ENCODE results near the gene PRKAR2B.
A peak's percentile ranks its signal among the peaks of the same experiment; 100 is the strongest.

The PRKAR2B gene

GRCh38 chr7:107164092-107164491, 119.6 kb downstream of the PRKAR2B start:
- WGBS (ENCODE audit: extremely low coverage, insufficient coverage, insufficient read length): no CpG with 5 or more reads among the region's 2 CpGs
- H3K9me3 ChIP-seq (ENCODE audit: insufficient read depth, low read depth, low read length): no peaks in the 10 kb centered on the region
- H2AFZ ChIP-seq (ENCODE audit: insufficient read depth, low read length, poor library complexity): no peak overlapping the region
- no peaks in the 10 kb centered on the region for H3K79me2 ChIP-seq (ENCODE audit: control insufficient read depth, insufficient read depth, low read length, poor library complexity)
- H4K12ac ChIP-seq (ENCODE audit: low read depth, low read length): no peak overlapping the region
- H3K4me3 ChIP-seq (ENCODE audit: low read depth, low read length): no peak overlapping the region
- no peak overlapping the region for H3K4ac ChIP-seq (ENCODE audit: low read depth, low read length)
- no peak overlapping the region for H4K91ac ChIP-seq (ENCODE audit: low read depth, low read length)
- H3K18ac ChIP-seq (ENCODE audit: low read length): no peak overlapping the region
- no peak for DNase-seq
- no peaks in the 10 kb centered on the region for H3K27me3 ChIP-seq (ENCODE audit: insufficient read depth, low read length)
- H3K4me2 ChIP-seq (ENCODE audit: low read length): no peak overlapping the region
- H3K36me3 ChIP-seq (ENCODE audit: control insufficient read depth in 1 of 2, insufficient read depth in 2 of 2, low read length in 2 of 2): no peaks in the 10 kb centered on the region
- no peak overlapping the region for H2BK5ac ChIP-seq (ENCODE audit: low read depth, low read length, poor library complexity)
- no peak overlapping the region for H2BK12ac ChIP-seq (ENCODE audit: low read length)
- no peak overlapping the region for H4K8ac ChIP-seq (ENCODE audit: low read depth, low read length)
- no peak overlapping the region for H3K14ac ChIP-seq (ENCODE audit: low read length)
- no peak overlapping the region for H2BK120ac ChIP-seq (ENCODE audit: insufficient read depth, low read length, poor library complexity)
- H3K23ac ChIP-seq (ENCODE audit: low read length): no peak overlapping the region
- H2AK5ac ChIP-seq (ENCODE audit: low read length): no peak overlapping the region
- H3K79me1 ChIP-seq (ENCODE audit: low read length): peaks cover 3% of the 10 kb centered on the region
- no peak overlapping the region for H3K9ac ChIP-seq (ENCODE audit: low read length)
- H3K27ac ChIP-seq (ENCODE audit: low read depth, low read length): no peak overlapping the region
- no peaks in the 10 kb centered on the region for H3K4me1 ChIP-seq (ENCODE audit: control insufficient read depth in 1 of 2, insufficient read depth in 2 of 2, low read length in 2 of 2)

- no peaks in the 10 kb centered on the region for H3K79me2 ChIP-seq (ENCODE audit: control insufficient read depth, insufficient read depth, low read length, poor library complexity)
- H3K23ac ChIP-seq (ENCODE audit: low read length): no peak overlapping the region
- H3K4me1 ChIP-seq (ENCODE audit: control insufficient read depth in 1 of 2, insufficient read depth in 2 of 2, low read length in 2 of 2): no peaks in the 10 kb centered on the region
These were observed 120.8 kb downstream of the PRKAR2B start for GRCh38 chr7:107165341-107165740.

GRCh38 chr7:107166736-107167426, 122.4 kb downstream of the PRKAR2B start:
- Histone ChIP-seq H4K12ac (ENCODE audit: low read depth, low read length) (no peak overlapping the region), H4K91ac (ENCODE audit: low read depth, low read length) (no peak overlapping the region), H2BK5ac (ENCODE audit: low read depth, low read length, poor library complexity) (no peak overlapping the region), H2BK120ac (ENCODE audit: insufficient read depth, low read length, poor library complexity) (no peak overlapping the region), H3K79me2 (ENCODE audit: control insufficient read depth, insufficient read depth, low read length, poor library complexity) (peaks cover 5% of the 10 kb centered on the region), H3K27me3 (ENCODE audit: insufficient read depth, low read length) (no peaks in the 10 kb centered on the region), H2AFZ (ENCODE audit: insufficient read depth, low read length, poor library complexity) (no peak overlapping the region), H3K79me1 (ENCODE audit: low read length) (peaks cover 4% of the 10 kb centered on the region), H3K23ac (ENCODE audit: low read length) (no peak overlapping the region), H2BK12ac (ENCODE audit: low read length) (no peak overlapping the region), H3K4ac (ENCODE audit: low read depth, low read length) (no peak overlapping the region), H3K4me3 (ENCODE audit: low read depth, low read length) (no peak overlapping the region), H3K4me1 (ENCODE audit: control insufficient read depth in 1 of 2, insufficient read depth in 2 of 2, low read length in 2 of 2) (peaks cover 0 to 1% of the 10 kb centered on the region in 2 experiments), H3K36me3 (ENCODE audit: control insufficient read depth in 1 of 2, insufficient read depth in 2 of 2, low read length in 2 of 2) (no peaks in the 10 kb centered on the region), H3K27ac (ENCODE audit: low read depth, low read length) (no peak overlapping the region), H3K14ac (ENCODE audit: low read length) (no peak overlapping the region), H3K9ac (ENCODE audit: low read length) (no peak overlapping the region), H4K8ac (ENCODE audit: low read depth, low read length) (no peak overlapping the region), H3K4me2 (ENCODE audit: low read length) (no peak overlapping the region), H2AK5ac (ENCODE audit: low read length) (no peak overlapping the region), H3K18ac (ENCODE audit: low read length) (no peak overlapping the region), H3K9me3 (ENCODE audit: insufficient read depth, low read depth, low read length) (no peaks in the 10 kb centered on the region)
- DNase-seq: no peak
- no CpG with 5 or more reads among the region's 5 CpGs for WGBS (ENCODE audit: extremely low coverage, insufficient coverage, insufficient read length)

More at GRCh38 chr7:107165341-107165740, 120.8 kb downstream of the PRKAR2B start:
- Histone ChIP-seq H4K91ac (ENCODE audit: low read depth, low read length) (no peak overlapping the region), H3K27ac (ENCODE audit: low read depth, low read length) (no peak overlapping the region), H3K14ac (ENCODE audit: low read length) (no peak overlapping the region), H2BK12ac (ENCODE audit: low read length) (no peak overlapping the region), H2AK5ac (ENCODE audit: low read length) (no peak overlapping the region), H3K27me3 (ENCODE audit: insufficient read depth, low read length) (no peaks in the 10 kb centered on the region), H4K12ac (ENCODE audit: low read depth, low read length) (no peak overlapping the region), H3K9ac (ENCODE audit: low read length) (no peak overlapping the region), H3K18ac (ENCODE audit: low read length) (no peak overlapping the region), H2BK120ac (ENCODE audit: insufficient read depth, low read length, poor library complexity) (no peak overlapping the region), H2BK5ac (ENCODE audit: low read depth, low read length, poor library complexity) (no peak overlapping the region), H3K79me1 (ENCODE audit: low read length) (peaks cover 4% of the 10 kb centered on the region), H3K9me3 (ENCODE audit: insufficient read depth, low read depth, low read length) (no peaks in the 10 kb centered on the region), H3K4me2 (ENCODE audit: low read length) (no peak overlapping the region), H3K36me3 (ENCODE audit: control insufficient read depth in 1 of 2, insufficient read depth in 2 of 2, low read length in 2 of 2) (no peaks in the 10 kb centered on the region), H4K8ac (ENCODE audit: low read depth, low read length) (no peak overlapping the region), H2AFZ (ENCODE audit: insufficient read depth, low read length, poor library complexity) (no peak overlapping the region), H3K4ac (ENCODE audit: low read depth, low read length) (no peak overlapping the region), H3K4me3 (ENCODE audit: low read depth, low read length) (no peak overlapping the region)
- DNase-seq: no peak
- WGBS (ENCODE audit: extremely low coverage, insufficient coverage, insufficient read length): no CpG with 5 or more reads among the region's 3 CpGs

DNA sequence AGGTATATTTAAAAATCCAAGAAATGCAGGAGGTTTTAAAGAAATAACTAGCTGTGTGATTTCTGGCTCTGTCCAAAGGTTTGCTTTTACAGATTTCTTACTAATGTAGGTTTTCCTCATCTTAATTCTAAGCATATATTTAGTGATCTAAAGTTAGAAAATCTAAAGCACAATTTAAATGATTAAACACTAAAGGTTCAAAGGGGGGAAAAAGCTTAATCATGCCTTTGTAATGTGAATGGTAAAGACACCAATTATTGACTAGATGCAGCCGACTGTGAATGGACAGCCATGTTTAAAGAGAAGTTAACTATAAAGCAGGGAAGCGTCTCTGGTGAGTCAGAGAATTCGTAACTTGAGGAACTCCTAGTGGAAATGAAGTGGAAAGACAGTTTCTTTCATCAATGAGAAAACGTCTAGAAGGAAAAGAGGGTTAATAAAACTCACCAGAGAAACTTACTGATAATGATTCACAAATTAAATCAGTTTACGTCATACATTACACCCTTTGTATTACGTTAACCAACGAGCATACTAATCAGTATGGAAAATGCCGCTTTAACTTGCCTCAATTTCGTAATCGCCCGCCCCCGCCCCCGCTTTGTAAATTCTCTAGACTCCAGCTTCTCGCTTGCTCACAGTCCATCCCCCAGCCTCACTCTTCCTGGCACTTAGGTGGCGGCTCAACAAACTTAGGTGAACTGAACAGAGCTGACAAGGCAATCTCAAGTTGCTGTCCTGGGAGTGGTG, 123.2 kb downstream of the PRKAR2B start:
- Histone ChIP-seq H3K36me3 (ENCODE audit: control insufficient read depth in 1 of 2, insufficient read depth in 2 of 2, low read length in 2 of 2) (no peaks in the 10 kb centered on the region), H3K79me1 (ENCODE audit: low read length) (peaks cover 4% of the 10 kb centered on the region), H2AFZ (ENCODE audit: insufficient read depth, low read length, poor library complexity) (peak overlapping the region; percentile 3), H2AK5ac (ENCODE audit: low read length) (no peak overlapping the region), H4K91ac (ENCODE audit: low read depth, low read length) (peak overlapping the region; percentile 2), H2BK5ac (ENCODE audit: low read depth, low read length, poor library complexity) (no peak overlapping the region), H3K23ac (ENCODE audit: low read length) (no peak overlapping the region), H3K14ac (ENCODE audit: low read length) (no peak overlapping the region), H4K12ac (ENCODE audit: low read depth, low read length) (no peak overlapping the region), H3K79me2 (ENCODE audit: control insufficient read depth, insufficient read depth, low read length, poor library complexity) (peaks cover 5% of the 10 kb centered on the region), H3K27ac (ENCODE audit: low read depth, low read length) (peak overlapping the region; percentile 24), H3K4me1 (ENCODE audit: control insufficient read depth in 1 of 2, insufficient read depth in 2 of 2, low read length in 2 of 2) (peaks cover 0 to 1% of the 10 kb centered on the region in 2 experiments), H3K27me3 (ENCODE audit: insufficient read depth, low read length) (no peaks in the 10 kb centered on the region), H2BK12ac (ENCODE audit: low read length) (no peak overlapping the region), H3K4me3 (ENCODE audit: low read depth, low read length) (peak overlapping the region; percentile 69), H3K9me3 (ENCODE audit: insufficient read depth, low read depth, low read length) (no peaks in the 10 kb centered on the region), H3K4me2 (ENCODE audit: low read length) (peak overlapping the region; percentile 78), H2BK120ac (ENCODE audit: insufficient read depth, low read length, poor library complexity) (no peak overlapping the region), H3K4ac (ENCODE audit: low read depth, low read length) (no peak overlapping the region), H3K9ac (ENCODE audit: low read length) (peak overlapping the region; percentile 36), H4K8ac (ENCODE audit: low read depth, low read length) (no peak overlapping the region), H3K18ac (ENCODE audit: low read length) (no peak overlapping the region)
- no CpG with 5 or more reads among the region's 15 CpGs for WGBS (ENCODE audit: extremely low coverage, insufficient coverage, insufficient read length)
- peak; percentile 77 to 83 for DNase-seq
